AG09319 (cell line): ENCODE results near the gene CAPN11.
"Not testable (repeated sequence)": the region's sequence is repeated elsewhere in the genome, so short reads cannot be mapped to it uniquely, and the experiment has no call there.

Experiments
- DNase-seq: peaks from one replicate; pipeline ENCODE4 v3.0.0-alpha.2; 2010; ENCODE audit warnings: low read depth; ENCODE audit errors: extremely low read depth
- TF ChIP-seq, protein P1 (sequence below): IDR thresholded peaks from 2 replicates; pipeline ENCODE4 v1.5.1; 2011; ENCODE audit warnings: low read depth, mild to moderate bottlenecking, inconsistent platforms, low read length, moderate library complexity

The CAPN11 gene

DNA sequence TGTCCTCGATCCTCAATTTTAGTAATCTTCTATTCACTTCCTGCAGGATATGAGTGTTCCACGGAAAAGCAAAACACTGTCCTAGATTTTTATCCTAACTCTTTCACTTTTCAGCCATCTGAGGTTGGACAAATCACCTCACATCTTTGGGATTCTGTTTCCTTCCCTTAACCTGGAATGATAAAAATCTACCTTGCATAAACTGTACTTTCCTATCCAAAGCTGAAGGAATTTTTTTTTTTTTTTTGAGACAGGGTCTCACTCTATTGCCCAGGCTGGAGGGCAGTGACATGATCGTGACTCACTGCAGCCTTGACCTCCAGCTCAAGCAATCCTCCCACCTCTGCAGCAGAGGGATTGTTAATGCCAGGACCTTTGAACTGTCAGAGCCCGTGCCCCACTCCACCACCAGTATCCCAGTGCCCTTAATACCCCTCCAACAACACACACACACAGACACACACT lies 20.5 kb downstream of the CAPN11 start:
- TF ChIP-seq, protein P1, sequence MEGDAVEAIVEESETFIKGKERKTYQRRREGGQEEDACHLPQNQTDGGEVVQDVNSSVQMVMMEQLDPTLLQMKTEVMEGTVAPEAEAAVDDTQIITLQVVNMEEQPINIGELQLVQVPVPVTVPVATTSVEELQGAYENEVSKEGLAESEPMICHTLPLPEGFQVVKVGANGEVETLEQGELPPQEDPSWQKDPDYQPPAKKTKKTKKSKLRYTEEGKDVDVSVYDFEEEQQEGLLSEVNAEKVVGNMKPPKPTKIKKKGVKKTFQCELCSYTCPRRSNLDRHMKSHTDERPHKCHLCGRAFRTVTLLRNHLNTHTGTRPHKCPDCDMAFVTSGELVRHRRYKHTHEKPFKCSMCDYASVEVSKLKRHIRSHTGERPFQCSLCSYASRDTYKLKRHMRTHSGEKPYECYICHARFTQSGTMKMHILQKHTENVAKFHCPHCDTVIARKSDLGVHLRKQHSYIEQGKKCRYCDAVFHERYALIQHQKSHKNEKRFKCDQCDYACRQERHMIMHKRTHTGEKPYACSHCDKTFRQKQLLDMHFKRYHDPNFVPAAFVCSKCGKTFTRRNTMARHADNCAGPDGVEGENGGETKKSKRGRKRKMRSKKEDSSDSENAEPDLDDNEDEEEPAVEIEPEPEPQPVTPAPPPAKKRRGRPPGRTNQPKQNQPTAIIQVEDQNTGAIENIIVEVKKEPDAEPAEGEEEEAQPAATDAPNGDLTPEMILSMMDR = no peak
- no peak for DNase-seq

DNA sequence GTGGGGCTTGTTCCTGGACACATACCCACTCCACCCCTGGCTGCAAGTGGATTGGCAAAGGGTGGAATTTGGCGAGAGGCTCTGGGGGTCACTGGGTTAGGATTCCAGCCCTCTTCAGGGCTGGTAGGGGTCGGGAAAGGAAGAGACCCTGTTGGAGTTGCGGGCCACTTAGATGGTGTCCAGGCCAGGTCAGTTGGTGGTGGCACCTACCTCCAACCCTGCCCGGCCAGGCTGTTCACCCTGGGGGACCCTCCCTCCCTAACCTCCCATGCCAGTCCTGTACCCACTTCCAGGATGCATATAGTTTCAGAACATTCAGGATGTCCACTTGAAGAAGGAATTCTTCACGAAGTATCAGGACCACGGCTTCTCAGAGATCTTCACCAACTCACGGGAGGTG lies 21.0 kb downstream of the CAPN11 start:
- no peak for DNase-seq
- TF ChIP-seq, protein P1 = no peak

DNA sequence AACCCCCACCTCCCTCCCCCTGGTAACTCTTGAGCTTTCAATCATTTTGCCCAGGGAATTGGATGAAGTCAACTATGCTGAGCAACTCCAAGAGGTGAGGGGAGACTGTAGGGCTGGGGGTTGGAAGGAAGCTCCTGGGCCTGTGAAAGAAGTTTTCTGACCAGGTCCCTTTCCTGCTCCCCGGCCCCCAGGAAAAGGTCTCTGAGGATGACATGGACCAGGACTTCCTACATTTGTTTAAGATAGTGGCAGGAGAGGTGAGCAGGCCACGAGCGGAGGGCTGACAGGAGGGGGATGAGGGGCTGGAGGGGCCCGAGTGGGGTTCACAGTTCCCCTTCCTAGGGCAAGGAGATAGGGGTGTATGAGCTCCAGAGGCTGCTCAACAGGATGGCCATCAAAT lies 21.8 kb downstream of the CAPN11 start:
- no peak for DNase-seq
- TF ChIP-seq, protein P1 = no peak

DNA sequence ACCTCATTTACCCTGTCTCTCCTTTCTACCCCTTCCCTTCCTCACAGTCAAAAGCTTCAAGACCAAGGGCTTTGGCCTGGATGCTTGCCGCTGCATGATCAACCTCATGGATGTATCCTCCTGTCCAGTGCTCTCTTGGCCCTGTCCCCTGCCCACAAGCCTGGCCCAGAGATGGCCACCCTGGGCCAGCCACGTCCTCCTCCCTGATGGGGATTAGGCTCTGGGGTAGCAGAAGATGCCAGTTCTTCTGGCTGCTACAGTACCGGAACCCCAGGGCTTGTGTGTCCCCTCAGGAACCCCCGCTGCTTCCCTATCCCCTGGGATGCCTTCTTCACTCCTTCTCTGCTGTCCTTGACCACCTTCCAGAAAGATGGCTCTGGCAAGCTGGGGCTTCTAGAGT lies 22.3 kb downstream of the CAPN11 start:
- TF ChIP-seq, protein P1 = no peak
- no peak for DNase-seq

DNA sequence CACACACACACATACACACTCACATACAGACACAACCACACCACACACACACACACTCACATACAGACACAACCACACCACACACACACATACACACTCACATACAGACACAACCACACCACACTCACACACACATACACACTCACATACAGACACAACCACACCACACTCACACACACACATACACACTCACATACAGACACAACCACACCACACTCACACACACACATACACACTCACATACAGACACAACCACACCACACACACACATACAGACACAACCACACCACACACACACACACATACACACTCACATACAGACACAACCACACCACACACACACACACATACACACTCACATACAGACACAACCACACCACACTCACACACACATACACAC lies 23.2 kb downstream of the CAPN11 start:
- DNase-seq = not testable (repeated sequence)

DNA sequence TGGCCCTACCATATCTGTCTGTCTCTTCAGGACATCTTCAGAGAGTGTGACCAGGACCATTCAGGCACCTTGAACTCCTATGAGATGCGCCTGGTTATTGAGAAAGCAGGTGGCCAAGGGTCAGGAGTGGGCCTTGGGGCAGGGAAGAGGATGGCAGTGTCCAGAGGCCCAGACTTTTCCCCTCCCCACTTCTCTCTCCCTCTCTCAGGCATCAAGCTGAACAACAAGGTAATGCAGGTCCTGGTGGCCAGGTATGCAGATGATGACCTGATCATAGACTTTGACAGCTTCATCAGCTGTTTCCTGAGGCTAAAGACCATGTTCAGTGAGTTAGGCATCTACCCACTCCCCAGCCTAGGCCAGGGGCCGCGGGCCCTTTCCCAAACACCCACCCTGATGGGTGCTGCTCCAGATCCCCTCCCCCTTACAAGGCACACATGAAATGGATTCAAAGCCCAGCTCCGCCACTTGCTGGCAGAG lies 24.3 kb downstream of the CAPN11 start:
- no peak for DNase-seq
- TF ChIP-seq, protein P1 = no peak

DNA sequence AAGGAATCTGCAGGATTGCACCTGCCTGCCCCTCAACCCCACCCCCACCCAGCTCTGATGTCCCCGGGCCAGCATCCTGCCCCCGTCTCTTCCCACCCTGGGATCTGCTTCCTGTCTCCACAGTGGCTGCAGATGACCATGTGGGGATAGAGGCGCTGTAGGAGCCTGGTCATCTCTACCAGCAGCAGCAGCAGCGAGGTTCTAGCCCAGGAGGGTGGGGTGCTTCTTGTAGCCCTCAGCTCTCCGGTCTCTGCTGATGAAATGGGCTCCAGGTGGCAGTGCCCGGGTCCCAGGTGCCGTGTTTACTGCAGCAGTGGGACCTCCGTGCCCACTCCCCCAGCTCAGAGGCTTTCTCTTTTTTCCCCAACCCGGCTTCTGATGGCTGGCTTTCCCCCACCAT lies 25.2 kb downstream of the CAPN11 start:
- no peak for DNase-seq
- TF ChIP-seq, protein P1 = no peak

DNA sequence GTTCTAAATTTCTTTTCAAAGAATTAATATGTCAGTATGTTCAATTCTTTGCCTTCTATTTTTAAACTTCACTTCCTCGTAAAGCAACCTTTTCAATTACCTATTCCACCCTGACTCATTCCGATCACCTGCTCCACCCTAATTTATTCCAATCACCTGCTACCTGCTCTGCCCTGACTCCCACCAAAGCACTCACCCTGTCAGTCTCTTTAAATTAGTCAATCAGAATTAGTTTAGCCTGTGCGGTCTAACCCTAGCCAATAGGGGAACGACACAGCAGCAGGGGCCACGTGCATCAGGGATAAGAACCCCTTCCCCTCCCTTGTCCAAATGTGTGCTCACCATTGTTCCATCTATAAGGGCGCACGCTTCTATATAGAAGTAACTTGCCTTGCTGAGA lies 26.7 kb downstream of the CAPN11 start:
- DNase-seq = not testable (repeated sequence)
